Nephron progenitor cell (in vitro differentiated cells): ENCODE measurements around the gene HCLS1.
"Not testable (repeated sequence)": the region's sequence is repeated elsewhere in the genome, so short reads cannot be mapped to it uniquely, and the experiment has no call there.

Experiments
- DNase-seq: peaks from one replicate; pipeline ENCODE4 v3.0.0; 2021
- H3K27ac Mint-ChIP-seq: 2 replicates; pipeline ENCODE4 v1.8.0; 2021; ENCODE audit warnings: mild to moderate bottlenecking, moderate library complexity, mixed read lengths
- H3K27me3 Mint-ChIP-seq: 2 replicates; pipeline ENCODE4 v1.8.0; 2021; ENCODE audit warnings: mild to moderate bottlenecking, low read depth, mixed read lengths; ENCODE audit not compliant: poor library complexity
- H3K36me3 Mint-ChIP-seq: 2 replicates; pipeline ENCODE4 v1.8.0; 2021; ENCODE audit warnings: low read depth, mixed read lengths
- H3K4me1 Mint-ChIP-seq: 2 replicates; pipeline ENCODE4 v1.8.0; 2021; ENCODE audit warnings: mixed read lengths
- H3K4me3 Mint-ChIP-seq: 2 replicates; pipeline ENCODE4 v1.8.0; 2021; ENCODE audit warnings: mild to moderate bottlenecking, moderate library complexity, mixed read lengths
- H3K9me3 Mint-ChIP-seq: 2 replicates; pipeline ENCODE4 v1.8.0; 2021; ENCODE audit warnings: mild to moderate bottlenecking, moderate library complexity, mixed read lengths
- TF ChIP-seq, protein P1 (sequence below): fragments of 200-600 bp; sonication (generic); IDR thresholded peaks from 2 replicates; pipeline ENCODE4 v1.5.0; 2021; ENCODE audit warnings: antibody characterized with exemption

The HCLS1 gene

DNA sequence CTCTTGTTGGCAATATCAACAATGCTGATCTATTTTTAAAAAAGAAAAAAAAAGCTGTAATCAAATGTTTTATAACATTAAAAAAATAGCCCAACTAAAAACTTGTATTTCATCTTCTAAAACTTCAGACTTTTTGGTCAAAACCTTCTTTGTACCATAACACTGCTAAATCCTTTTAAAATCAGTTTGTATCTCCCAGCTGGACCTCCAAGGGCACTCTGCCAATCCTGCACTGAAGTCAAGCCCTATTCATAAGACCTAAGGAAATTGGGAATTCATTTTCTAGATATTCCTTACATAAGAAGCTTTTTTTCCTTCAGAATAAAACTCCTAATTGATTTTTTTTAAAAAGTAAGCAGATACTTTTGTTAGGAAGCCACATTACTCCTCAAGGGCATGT lies 38.2 kb upstream of the HCLS1 start:
- Mint-ChIP-seq H3K36me3 (peaks cover 26% of the 10 kb centered on the region), H3K4me1 (no peaks in the 10 kb centered on the region), H3K27me3 (no peaks in the 10 kb centered on the region), H3K27ac (no peak overlapping the region), H3K4me3 (no peak overlapping the region), H3K9me3 (peaks cover 7% of the 10 kb centered on the region)
- TF ChIP-seq, protein P1, sequence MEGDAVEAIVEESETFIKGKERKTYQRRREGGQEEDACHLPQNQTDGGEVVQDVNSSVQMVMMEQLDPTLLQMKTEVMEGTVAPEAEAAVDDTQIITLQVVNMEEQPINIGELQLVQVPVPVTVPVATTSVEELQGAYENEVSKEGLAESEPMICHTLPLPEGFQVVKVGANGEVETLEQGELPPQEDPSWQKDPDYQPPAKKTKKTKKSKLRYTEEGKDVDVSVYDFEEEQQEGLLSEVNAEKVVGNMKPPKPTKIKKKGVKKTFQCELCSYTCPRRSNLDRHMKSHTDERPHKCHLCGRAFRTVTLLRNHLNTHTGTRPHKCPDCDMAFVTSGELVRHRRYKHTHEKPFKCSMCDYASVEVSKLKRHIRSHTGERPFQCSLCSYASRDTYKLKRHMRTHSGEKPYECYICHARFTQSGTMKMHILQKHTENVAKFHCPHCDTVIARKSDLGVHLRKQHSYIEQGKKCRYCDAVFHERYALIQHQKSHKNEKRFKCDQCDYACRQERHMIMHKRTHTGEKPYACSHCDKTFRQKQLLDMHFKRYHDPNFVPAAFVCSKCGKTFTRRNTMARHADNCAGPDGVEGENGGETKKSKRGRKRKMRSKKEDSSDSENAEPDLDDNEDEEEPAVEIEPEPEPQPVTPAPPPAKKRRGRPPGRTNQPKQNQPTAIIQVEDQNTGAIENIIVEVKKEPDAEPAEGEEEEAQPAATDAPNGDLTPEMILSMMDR = no peak
- DNase-seq = no peak

DNA sequence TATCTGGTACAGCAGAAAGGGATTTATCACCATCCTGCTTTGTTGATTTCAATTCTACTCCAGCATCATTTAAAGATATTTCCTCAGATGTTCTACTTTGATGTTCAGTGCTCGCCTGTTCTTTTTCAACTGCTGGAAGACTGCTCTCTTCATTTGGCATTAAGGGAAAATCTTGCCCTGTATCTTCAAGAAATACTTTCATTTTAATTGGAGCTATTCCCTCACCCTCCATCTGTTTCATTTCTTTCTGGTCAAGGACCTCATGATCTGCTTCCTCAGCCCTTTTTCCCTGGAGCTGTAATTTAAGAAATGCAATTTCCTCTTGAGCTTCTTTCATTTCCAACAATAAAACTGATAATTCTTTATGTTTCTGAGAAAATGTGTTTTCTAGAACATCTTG lies 37.8 kb upstream of the HCLS1 start:
- H3K9me3 Mint-ChIP-seq = peaks cover 4% of the 10 kb centered on the region
- no peaks in the 10 kb centered on the region for H3K27me3 Mint-ChIP-seq
- H3K27ac Mint-ChIP-seq = no peak overlapping the region
- DNase-seq = no peak
- TF ChIP-seq, protein P1 = no peak
- no peaks in the 10 kb centered on the region for H3K4me1 Mint-ChIP-seq
- peaks cover 22% of the 10 kb centered on the region for H3K36me3 Mint-ChIP-seq
- no peak overlapping the region for H3K4me3 Mint-ChIP-seq

DNA sequence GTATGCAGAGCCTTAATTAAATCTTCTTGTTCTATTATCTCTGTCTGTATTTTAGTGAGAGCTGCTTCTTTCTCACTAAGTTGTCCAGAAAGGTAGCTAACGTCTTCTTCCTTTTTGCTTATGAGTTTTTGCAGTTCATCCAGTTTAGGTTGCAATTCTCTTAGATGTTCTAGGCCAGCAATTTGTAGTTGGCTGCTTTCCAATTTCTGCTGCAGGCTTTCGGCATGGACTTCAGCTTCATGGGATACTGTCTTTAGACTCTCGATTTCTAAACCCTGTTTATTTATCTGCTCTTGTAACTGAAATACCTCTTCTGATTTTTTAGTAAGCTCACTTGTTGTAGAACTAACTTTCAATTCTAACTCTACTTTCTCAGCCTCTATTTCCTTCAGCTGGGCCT lies 35.5 kb upstream of the HCLS1 start:
- no peak overlapping the region for H3K27ac Mint-ChIP-seq
- DNase-seq = no peak
- no peak overlapping the region for H3K4me3 Mint-ChIP-seq
- H3K9me3 Mint-ChIP-seq = no peaks in the 10 kb centered on the region
- no peaks in the 10 kb centered on the region for H3K4me1 Mint-ChIP-seq
- TF ChIP-seq, protein P1 = no peak
- H3K36me3 Mint-ChIP-seq = peaks cover 5% of the 10 kb centered on the region
- H3K27me3 Mint-ChIP-seq = no peaks in the 10 kb centered on the region

DNA sequence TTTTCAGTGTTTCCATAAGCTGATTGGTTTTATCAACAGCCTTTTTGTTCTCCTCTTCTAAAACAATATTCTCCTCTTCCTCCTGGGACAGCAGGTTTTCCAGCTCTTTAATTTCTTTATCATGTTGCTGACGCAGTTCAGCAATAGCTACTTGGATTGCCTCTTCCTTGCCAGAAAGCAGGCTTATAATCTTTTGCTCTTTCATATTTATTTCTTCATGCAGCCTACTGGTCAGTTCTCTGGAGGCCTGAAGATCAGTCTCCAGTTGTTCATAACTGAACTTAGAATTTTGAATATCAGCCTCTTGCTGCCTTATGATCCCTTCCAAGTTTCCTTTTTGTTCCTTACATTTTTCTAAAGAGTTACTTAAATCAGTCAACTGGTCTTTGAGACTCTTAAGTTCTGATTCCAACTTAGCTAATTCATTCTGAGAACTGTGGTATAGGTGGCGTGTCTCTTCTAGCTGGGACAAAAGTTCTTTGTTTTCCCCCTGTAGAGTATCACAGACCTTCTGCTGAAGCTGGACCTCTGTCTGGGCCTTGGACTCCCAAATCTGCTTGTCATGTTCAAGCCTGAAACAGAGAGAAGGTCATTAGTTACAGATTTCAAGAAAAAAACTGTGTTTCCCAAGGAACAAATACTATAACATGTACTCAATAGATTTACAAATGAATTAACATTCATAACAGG lies 31.5 kb upstream of the HCLS1 start:
- TF ChIP-seq, protein P1 = no peak
- Mint-ChIP-seq H3K4me3 (no peak overlapping the region), H3K4me1 (no peaks in the 10 kb centered on the region), H3K36me3 (peaks cover 25% of the 10 kb centered on the region), H3K27ac (no peak overlapping the region), H3K27me3 (no peaks in the 10 kb centered on the region), H3K9me3 (peaks cover 10% of the 10 kb centered on the region)
- no peak for DNase-seq

DNA sequence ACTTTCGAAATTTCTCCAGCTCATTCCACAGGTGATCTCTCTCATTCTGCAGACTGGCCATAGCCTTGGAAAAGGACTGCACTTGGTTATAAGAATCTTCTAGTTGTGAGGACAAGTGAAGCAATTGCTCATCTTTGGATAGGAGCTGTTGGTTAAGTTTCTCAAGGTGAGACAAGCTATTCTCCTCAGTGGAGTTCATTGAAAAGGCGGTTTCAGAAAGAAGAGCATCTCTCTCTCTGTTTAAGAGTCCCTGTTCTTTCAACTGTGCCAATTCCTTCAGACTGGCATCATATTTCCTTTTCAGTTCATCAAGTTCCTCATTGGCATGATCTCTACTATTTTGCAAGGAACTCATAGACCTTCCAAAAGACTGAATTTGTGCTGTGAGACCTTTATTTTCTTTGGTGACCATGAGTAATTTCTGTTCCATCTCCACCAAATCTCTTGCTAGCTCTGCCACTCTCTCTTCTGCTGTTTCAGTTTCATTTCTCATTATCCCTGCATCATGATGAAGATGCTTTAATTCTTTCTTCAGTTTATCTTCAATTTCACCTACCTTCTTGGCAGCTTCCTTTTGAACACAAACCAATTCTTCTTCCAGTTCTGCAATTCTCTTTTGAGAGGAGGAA lies 30.2 kb upstream of the HCLS1 start:
- no peaks in the 10 kb centered on the region for H3K27me3 Mint-ChIP-seq
- peaks cover 19% of the 10 kb centered on the region for H3K9me3 Mint-ChIP-seq
- H3K27ac Mint-ChIP-seq = no peak overlapping the region
- peaks cover 38% of the 10 kb centered on the region for H3K36me3 Mint-ChIP-seq
- TF ChIP-seq, protein P1 = no peak
- no peak overlapping the region for H3K4me3 Mint-ChIP-seq
- no peak for DNase-seq
- H3K4me1 Mint-ChIP-seq = no peaks in the 10 kb centered on the region

DNA sequence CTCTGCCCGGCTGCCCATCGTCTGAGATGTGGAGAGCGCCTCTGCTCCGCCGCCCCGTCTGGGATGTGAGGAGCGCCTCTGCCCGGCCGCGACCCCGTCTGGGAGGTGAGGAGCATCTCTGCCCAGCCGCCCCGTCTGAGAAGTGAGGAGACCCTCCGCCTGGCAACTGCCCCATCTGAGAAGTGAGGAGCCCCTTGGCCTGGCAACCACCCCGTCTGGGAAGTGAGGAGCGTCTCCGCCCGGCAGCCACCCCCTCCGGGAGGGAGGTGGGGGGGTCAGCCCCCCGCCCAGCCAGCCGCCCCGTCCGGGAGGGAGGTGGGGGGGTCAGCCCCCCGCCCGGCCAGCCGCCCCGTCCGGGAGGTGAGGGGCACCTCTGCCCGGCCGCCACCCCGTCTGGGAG lies 28.0 kb upstream of the HCLS1 start:
- not testable (repeated sequence) for DNase-seq, H3K4me3 Mint-ChIP-seq, H3K27ac Mint-ChIP-seq, H3K4me1 Mint-ChIP-seq, H3K27me3 Mint-ChIP-seq
- H3K9me3 Mint-ChIP-seq = peaks cover 33% of the 10 kb centered on the region
- H3K36me3 Mint-ChIP-seq = peaks cover 57% of the 10 kb centered on the region
